A549 (cell line): Measurements from ENCODE around the gene SRPRA.

Experiments used
- BHLHE40 ChIP-seq: IDR thresholded peaks from 2 replicates; pipeline ENCODE4 v1.6.1; 2012; ENCODE audit warnings: low read depth, low read length, inconsistent platforms
- CEBPB ChIP-seq, 2 experiments: fragments of >200 bp in 1 of 2; sonication (Bioruptor Twin) in 1 of 2; formaldehyde crosslinking in 1 of 2; IDR thresholded peaks; 2 replicates each; pipeline ENCODE4 v1.6.1; 2012 to 2016
- CHD2 ChIP-seq: fragments of 150-350 bp; IDR thresholded peaks from 2 replicates; pipeline ENCODE4 v1.6.1; 2014; ENCODE audit warnings: low read length; ENCODE audit not compliant: partially characterized antibody
- POLR2A ChIP-seq: IDR thresholded peaks from 2 replicates; pipeline ENCODE4 v1.6.1; 2012; ENCODE audit warnings: mild to moderate bottlenecking, low read length
- RAD21 ChIP-seq, 2 experiments: fragments of >200 bp in 1 of 2; sonication (Bioruptor Twin) in 1 of 2; formaldehyde crosslinking in 1 of 2; IDR thresholded peaks in 1 of 2; conservative IDR thresholded peaks in 1 of 2; 2 replicates in 1 of 2; 3 replicates in 1 of 2; pipeline ENCODE4 v1.6.1; 2012 to 2018; ENCODE audit warnings: inconsistent platforms in 1 of 2
- TP53 ChIP-seq: fragments of 250-450 bp; sonication (Bioruptor Pico); IDR thresholded peaks from 2 replicates; pipeline ENCODE4 v1.5.0; 2021; ENCODE audit warnings: mild to moderate bottlenecking, moderate library complexity
- TF ChIP-seq, protein P1 (sequence below): fragments of >200 bp; sonication (Bioruptor Twin); formaldehyde crosslinking; IDR thresholded peaks from 3 replicates; pipeline ENCODE4 v1.5.1; 2016

DNA sequence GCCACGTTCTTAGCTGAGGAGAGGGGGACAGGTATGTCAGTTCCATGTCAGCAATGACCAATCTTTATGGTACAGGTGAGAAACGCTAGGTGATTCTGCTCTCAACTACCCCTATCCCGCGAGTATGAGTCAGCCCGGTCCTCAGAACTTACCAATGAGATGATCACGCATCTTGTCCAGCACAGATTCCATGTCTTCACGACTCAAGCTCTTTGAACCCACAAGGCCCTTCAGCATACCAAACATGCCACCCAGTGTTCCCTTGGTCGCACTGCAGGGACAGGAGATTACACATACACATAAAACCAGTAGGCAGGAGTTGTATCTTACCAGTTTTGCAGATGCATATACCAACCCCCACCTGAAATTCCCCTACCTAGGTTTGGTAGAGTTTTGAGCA lies 2.9 kb downstream of the SRPRA start:
- TF ChIP-seq POLR2A: no peak
- TF ChIP-seq BHLHE40: no peak
- TF ChIP-seq TP53 (CRISPR knock-in tag): no peak
- TF ChIP-seq CHD2: no peak
- TF ChIP-seq RAD21 (conservative IDR thresholded peaks at IDR 0.05 in 1 of 2, IDR thresholded peaks at IDR 0.05 in 1 of 2): no peak
- TF ChIP-seq CEBPB (IDR thresholded peaks at IDR 0.05): no peak
- TF ChIP-seq, protein P1, sequence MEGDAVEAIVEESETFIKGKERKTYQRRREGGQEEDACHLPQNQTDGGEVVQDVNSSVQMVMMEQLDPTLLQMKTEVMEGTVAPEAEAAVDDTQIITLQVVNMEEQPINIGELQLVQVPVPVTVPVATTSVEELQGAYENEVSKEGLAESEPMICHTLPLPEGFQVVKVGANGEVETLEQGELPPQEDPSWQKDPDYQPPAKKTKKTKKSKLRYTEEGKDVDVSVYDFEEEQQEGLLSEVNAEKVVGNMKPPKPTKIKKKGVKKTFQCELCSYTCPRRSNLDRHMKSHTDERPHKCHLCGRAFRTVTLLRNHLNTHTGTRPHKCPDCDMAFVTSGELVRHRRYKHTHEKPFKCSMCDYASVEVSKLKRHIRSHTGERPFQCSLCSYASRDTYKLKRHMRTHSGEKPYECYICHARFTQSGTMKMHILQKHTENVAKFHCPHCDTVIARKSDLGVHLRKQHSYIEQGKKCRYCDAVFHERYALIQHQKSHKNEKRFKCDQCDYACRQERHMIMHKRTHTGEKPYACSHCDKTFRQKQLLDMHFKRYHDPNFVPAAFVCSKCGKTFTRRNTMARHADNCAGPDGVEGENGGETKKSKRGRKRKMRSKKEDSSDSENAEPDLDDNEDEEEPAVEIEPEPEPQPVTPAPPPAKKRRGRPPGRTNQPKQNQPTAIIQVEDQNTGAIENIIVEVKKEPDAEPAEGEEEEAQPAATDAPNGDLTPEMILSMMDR: no peak
